ENCODE results near the gene OAS1. TPM values are rescaled to one million over a fixed set of nuclear protein-coding genes. Genes with fewer than 3 reads are reported as not detected.

Gene OAS1
- total and polyA plus RNA-seq, 2 of the 8 experiments (the other 6 are each of a cell fraction or from before 2014, with no cell fraction given): 0.23 TPM; not detected in 1

GRCh38 chr12:112869778-112870177 is 37.0 kb upstream of the OAS1 start:
- Histone ChIP-seq H3K4me2 (ENCODE audit: insufficient read depth in 1 of 2, low read depth in 2 of 2, low read length in 2 of 2) (no peak overlapping the region), H2BK15ac (ENCODE audit: low read length) (no peak overlapping the region), H3K23ac (ENCODE audit: insufficient read length) (no peak overlapping the region), H2AFZ (ENCODE audit: low read length) (no peak overlapping the region), H3K4ac (replicated peaks; ENCODE audit: insufficient read length, low read depth, low read length) (no peak overlapping the region), H3K18ac (ENCODE audit: extremely low read depth, low read length) (no peak overlapping the region), H2AK5ac (ENCODE audit: low read depth, low read length) (no peak overlapping the region), H2BK5ac (ENCODE audit: low read depth, low read length) (no peak overlapping the region), H3K56ac (replicated peaks; ENCODE audit: insufficient read length, low read depth, low read length) (no peak overlapping the region), H3K27me3 (replicated peaks in 1 of 4; ENCODE audit: control insufficient read depth in 3 of 4, extremely low read depth in 1 of 4, insufficient read depth in 3 of 4, low read length in 3 of 4) (no peaks in the 10 kb centered on the region; a peak in 1 of 7 replicates), H3K27ac (ENCODE audit: low read depth, low read length) (no peak overlapping the region), H2BK120ac (replicated peaks; ENCODE audit: low read depth, low read length) (no peak overlapping the region), H3K4me3 (ENCODE audit: extremely low read depth in 1 of 4, insufficient read depth in 2 of 4, low read depth in 3 of 4, low read length in 4 of 4) (no peak overlapping the region), H4K5ac (ENCODE audit: insufficient read length, low read depth, low read length) (no peak overlapping the region), H4K20me1 (replicated peaks in 1 of 2; ENCODE audit: control insufficient read depth in 1 of 2, insufficient read depth in 2 of 2, low read length in 2 of 2) (no peaks in the 10 kb centered on the region), H2BK12ac (ENCODE audit: low read depth, low read length) (no peak overlapping the region), H2BK20ac (ENCODE audit: low read length) (no peak overlapping the region), H3K79me1 (ENCODE audit: low read depth, low read length) (no peaks in the 10 kb centered on the region), H4K91ac (replicated peaks; ENCODE audit: insufficient read length, low read length) (no peak overlapping the region), H3K9me3 (ENCODE audit: insufficient read depth in 2 of 2, low read depth in 1 of 2, low read length in 1 of 2) (no peaks in the 10 kb centered on the region), H3K36me3 (ENCODE audit: control insufficient read depth in 2 of 4, insufficient read depth in 4 of 4, low read length in 3 of 4) (no peaks in the 10 kb centered on the region), H3K14ac (ENCODE audit: insufficient read length) (no peak overlapping the region), H3K9ac (replicated peaks in 1 of 4; ENCODE audit: extremely low read depth in 1 of 4, low read depth in 3 of 4, low read length in 3 of 4) (no peak overlapping the region), H3K79me2 (ENCODE audit: control insufficient read depth in 1 of 2, insufficient read depth in 2 of 2, low read length in 2 of 2) (no peaks in the 10 kb centered on the region), H4K8ac (ENCODE audit: extremely low read depth, insufficient read depth, low read length) (no peak overlapping the region), H3K4me1 (replicated peaks in 1 of 4; ENCODE audit: control insufficient read depth in 3 of 4, insufficient read depth in 4 of 4, low read length in 3 of 4) (no peaks in the 10 kb centered on the region), H3K23me2 (ENCODE audit: low read depth, low read length) (no peaks in the 10 kb centered on the region)
- POLR2A ChIA-PET (ENCODE audit: partially characterized antibody): no interaction called here
- TF ChIP-seq BRCA1 (IDR thresholded peaks at IDR 0.05; ENCODE audit: low read depth, low read length): no peak
- no peak for FAIRE-seq
- DNase-seq (ENCODE audit: low read depth in 1 of 2, low spot score in 2 of 2): no peak
- 77% methylated on average over 12 of the region's 12 CpGs; no CpG with 5 or more reads in 1 of the 2 experiments for WGBS, 2 experiments (ENCODE audit: extremely low coverage in 1 of 2, insufficient coverage in 1 of 2, insufficient read length in 1 of 2, insufficient replicate concordance in 2 of 2, low coverage in 1 of 2, low lambda C conversion rate in 2 of 2, missing lambda C conversion rate in 1 of 2)
- CTCF ChIA-PET (ENCODE audit: partially characterized antibody): no interaction called here
